DOHH2 (cell line): ENCODE data around the gene STK33.
A peak's percentile ranks its signal among the peaks of the same experiment; 100 is the strongest.

Experiments used
- H3F3A ChIP-seq: fragments of 200-600 bp; sonication (generic), shearing (Covaris generic); 2 replicates; pipeline ENCODE4 v1.6.0; 2016; ENCODE audit warnings: antibody characterized with exemption, mild to moderate bottlenecking; ENCODE audit not compliant: control insufficient read depth, insufficient read depth
- H3K27ac ChIP-seq: fragments of 200-600 bp; sonication (generic); 2 replicates; pipeline ENCODE4 v1.5.1; 2014; ENCODE audit warnings: low read depth, mild to moderate bottlenecking, low read length, moderate library complexity
- H3K27me3 ChIP-seq: fragments of 200-600 bp; sonication (generic); 2 replicates; pipeline ENCODE4 v1.6.1; 2014; ENCODE audit warnings: mild to moderate bottlenecking, low read length, mixed read lengths; ENCODE audit not compliant: control insufficient read depth
- H3K36me3 ChIP-seq: fragments of 200-600 bp; sonication (generic); 2 replicates; pipeline ENCODE4 v1.6.1; 2014; ENCODE audit warnings: mild to moderate bottlenecking, low read length, moderate library complexity, mixed read lengths; ENCODE audit not compliant: control insufficient read depth
- H3K4me1 ChIP-seq: fragments of 200-600 bp; sonication (generic); 2 replicates; pipeline ENCODE4 v1.6.1; 2014; ENCODE audit warnings: mild to moderate bottlenecking, low read length, mixed read lengths; ENCODE audit not compliant: control insufficient read depth
- H3K4me2 ChIP-seq: fragments of 200-600 bp; sonication (generic); 2 replicates; pipeline ENCODE4 v1.6.0; 2014; ENCODE audit warnings: mild to moderate bottlenecking, low read length, moderate library complexity
- H3K4me3 ChIP-seq: fragments of 200-600 bp; sonication (generic); 2 replicates; pipeline ENCODE4 v1.5.1; 2014; ENCODE audit warnings: mild to moderate bottlenecking, low read length, mixed read lengths
- H3K79me2 ChIP-seq: fragments of 200-600 bp; sonication (generic); 2 replicates; pipeline ENCODE4 v1.6.1; 2014; ENCODE audit warnings: mild to moderate bottlenecking, low read length, mixed read lengths; ENCODE audit not compliant: control insufficient read depth
- H3K9me2 ChIP-seq: fragments of 200-600 bp; sonication (generic); replicated peaks from 2 replicates; pipeline ENCODE4 v1.6.1; 2014; ENCODE audit warnings: mild to moderate bottlenecking, low read length, mixed read lengths; ENCODE audit not compliant: control insufficient read depth
- H3K9me3 ChIP-seq: fragments of 200-600 bp; sonication (generic); 2 replicates; pipeline ENCODE4 v1.6.1; 2014; ENCODE audit warnings: antibody characterized with exemption, low read length, mixed read lengths; ENCODE audit not compliant: control insufficient read depth, insufficient read depth
- H4K20me1 ChIP-seq: fragments of 200-600 bp; sonication (generic); 2 replicates; pipeline ENCODE4 v1.6.0; 2014; ENCODE audit warnings: low read depth, mild to moderate bottlenecking, antibody characterized with exemption, low read length, moderate library complexity; ENCODE audit not compliant: control insufficient read depth, insufficient read depth
- CTCF ChIP-seq: fragments of 200-600 bp; sonication (generic); IDR thresholded peaks from one replicate; pipeline ENCODE4 v1.5.1; 2014; ENCODE audit warnings: antibody characterized with exemption, mild to moderate bottlenecking, low read depth, low read length; ENCODE audit not compliant: poor library complexity, severe bottlenecking
- EZH2phosphoT487 ChIP-seq: fragments of 200-600 bp; sonication (generic); IDR thresholded peaks from 2 replicates; pipeline ENCODE4 v1.6.1; 2017; ENCODE audit warnings: borderline replicate concordance, mild to moderate bottlenecking, antibody characterized with exemption, low read length, moderate library complexity, mixed read lengths

STK33 gene

GRCh38 chr11:8342821-8343681 is 251.0 kb downstream of the STK33 start:
- H3K4me3 ChIP-seq: no peak overlapping the region
- no peak for TF ChIP-seq CTCF
- TF ChIP-seq EZH2phosphoT487: no peak
- peaks cover 6% of the 10 kb centered on the region for H3K4me1 ChIP-seq
- no peaks in the 10 kb centered on the region for H3K9me2 ChIP-seq
- H3K36me3 ChIP-seq: no peaks in the 10 kb centered on the region
- peak overlapping the region; percentile 26 for H3K4me2 ChIP-seq
- no peaks in the 10 kb centered on the region for H3F3A ChIP-seq
- peaks cover 4% of the 10 kb centered on the region for H3K27me3 ChIP-seq
- H3K27ac ChIP-seq: no peak overlapping the region
- no peaks in the 10 kb centered on the region; the same call in 1 of the 2 replicates for H3K9me3 ChIP-seq
- H4K20me1 ChIP-seq: no peaks in the 10 kb centered on the region
- no peaks in the 10 kb centered on the region for H3K79me2 ChIP-seq

- no peak overlapping the region for H3K27ac ChIP-seq
- peaks cover 4% of the 10 kb centered on the region for H3K27me3 ChIP-seq
- no peaks in the 10 kb centered on the region for H3K9me3 ChIP-seq
- H3K4me2 ChIP-seq: no peak overlapping the region
- no peaks in the 10 kb centered on the region for H4K20me1 ChIP-seq
- no peak overlapping the region for H3K4me3 ChIP-seq
- no peaks in the 10 kb centered on the region for H3K9me2 ChIP-seq
- no peaks in the 10 kb centered on the region for H3K79me2 ChIP-seq
- no peaks in the 10 kb centered on the region for H3F3A ChIP-seq
- H3K36me3 ChIP-seq: no peaks in the 10 kb centered on the region
- no peak for TF ChIP-seq EZH2phosphoT487
- no peak for TF ChIP-seq CTCF
- peaks cover 6% of the 10 kb centered on the region for H3K4me1 ChIP-seq
Observed at GRCh38 chr11:8341996-8342395, 252.0 kb downstream of the STK33 start.
